GM19351 (cell line): ENCODE measurements around the gene HRH4.

Source experiments
- ATAC-seq: cut with Tn5 transposase; IDR thresholded peaks from one replicate; pipeline ENCODE4 v1.9.1; 2021; ENCODE audit warnings: mild to moderate bottlenecking, moderate library complexity; ENCODE audit not compliant: unreplicated experiment

The HRH4 gene

GRCh38 chr18:24460388-24460787 is at the start of gene HRH4:
Gene HRH4 (plus strand): TSS chr18:24460637. CDS start chr18:24460729, 92 bp downstream.
- no peak for ATAC-seq

- ATAC-seq: no peak
Observed at GRCh38 chr18:24413148-24413547, 47.3 kb upstream of the HRH4 start.

GRCh38 chr18:24414349-24415003 is 46.0 kb upstream of the HRH4 start:
- ATAC-seq: no peak

GRCh38 chr18:24417480-24417879 is 43.0 kb upstream of the HRH4 start:
- no peak for ATAC-seq

- no peak for ATAC-seq
Observed at GRCh38 chr18:24420551-24420950, 39.9 kb upstream of the HRH4 start.

GRCh38 chr18:24421831-24422230 is 38.6 kb upstream of the HRH4 start:
- no peak for ATAC-seq

- no peak for ATAC-seq
Observed at GRCh38 chr18:24426073-24426397, 34.4 kb upstream of the HRH4 start.

- peak; percentile 86 for ATAC-seq
Observed at GRCh38 chr18:24426398-24427294, 33.8 kb upstream of the HRH4 start, which contains the start of gene IMPACT. Gene IMPACT (plus strand): TSS chr18:24426670. CDS start chr18:24426757, 87 bp downstream.

GRCh38 chr18:24427484-24427883 is 33.0 kb upstream of the HRH4 start:
- ATAC-seq: no peak

- ATAC-seq: no peak
Observed at GRCh38 chr18:24428709-24429108, 31.7 kb upstream of the HRH4 start.

GRCh38 chr18:24429188-24429587 is 31.2 kb upstream of the HRH4 start:
- no peak for ATAC-seq

- no peak for ATAC-seq
Observed at GRCh38 chr18:24432618-24433017, 27.8 kb upstream of the HRH4 start.

- no peak for ATAC-seq
Observed at GRCh38 chr18:24436939-24437338, 23.5 kb upstream of the HRH4 start.

GRCh38 chr18:24443870-24444269 is 16.6 kb upstream of the HRH4 start:
- peak; percentile 75 for ATAC-seq

GRCh38 chr18:24446453-24446852 is 14.0 kb upstream of the HRH4 start:
- peak; percentile 71 for ATAC-seq

- no peak for ATAC-seq
Observed at GRCh38 chr18:24446953-24447538, 13.4 kb upstream of the HRH4 start.

- no peak for ATAC-seq
Observed at GRCh38 chr18:24447961-24448360, 12.5 kb upstream of the HRH4 start.

- peak; percentile 93 for ATAC-seq
Observed at GRCh38 chr18:24456549-24456948, 3.9 kb upstream of the HRH4 start.

- ATAC-seq: no peak
Observed at GRCh38 chr18:24459772-24460171, 665 bp upstream of the HRH4 start.

- no peak for ATAC-seq
Observed at GRCh38 chr18:24461996-24462395, 1.6 kb downstream of the HRH4 start.

GRCh38 chr18:24462838-24463775 is 2.7 kb downstream of the HRH4 start:
- ATAC-seq: no peak
